DMS153 (cell line): Measurements from ENCODE around the gene GPC6.

Experiments
- DNase-seq: peaks from one replicate; lab custom pipeline; 2025; lab: John Stamatoyannopoulos, UW

Gene GPC6

GRCh38 chr13:93926425-93926824 is 699.8 kb downstream of the GPC6 start:
- no peak for DNase-seq

- DNase-seq: no peak
Observed at GRCh38 chr13:93927431-93927830, 700.8 kb downstream of the GPC6 start.

- DNase-seq: no peak
Observed at GRCh38 chr13:93932901-93933300, 706.3 kb downstream of the GPC6 start.

GRCh38 chr13:93936901-93937300 is 710.3 kb downstream of the GPC6 start:
- no peak for DNase-seq

- DNase-seq: no peak
Observed at GRCh38 chr13:93941444-93941843, 714.8 kb downstream of the GPC6 start.

- no peak for DNase-seq
Observed at GRCh38 chr13:93942016-93942415, 715.4 kb downstream of the GPC6 start.

GRCh38 chr13:93945621-93946020 is 719.0 kb downstream of the GPC6 start:
- no peak for DNase-seq

- DNase-seq: no peak
Observed at GRCh38 chr13:93946994-93947393, 720.4 kb downstream of the GPC6 start.

GRCh38 chr13:93947651-93948050 is 721.0 kb downstream of the GPC6 start:
- no peak for DNase-seq

- DNase-seq: peak; percentile 56
Observed at GRCh38 chr13:93948162-93948922, 721.7 kb downstream of the GPC6 start.

GRCh38 chr13:93951108-93951507 is 724.5 kb downstream of the GPC6 start:
- DNase-seq: peak; percentile 56

GRCh38 chr13:93951951-93952350 is 725.3 kb downstream of the GPC6 start:
- no peak for DNase-seq

GRCh38 chr13:93953841-93954240 is 727.2 kb downstream of the GPC6 start:
- no peak for DNase-seq

GRCh38 chr13:93955904-93956303 is 729.3 kb downstream of the GPC6 start:
- peak; percentile 27 for DNase-seq

GRCh38 chr13:93956426-93956825 is 729.8 kb downstream of the GPC6 start:
- no peak for DNase-seq

GRCh38 chr13:93957371-93957770 is 730.8 kb downstream of the GPC6 start:
- no peak for DNase-seq

- no peak for DNase-seq
Observed at GRCh38 chr13:93959796-93960533, 733.4 kb downstream of the GPC6 start.

GRCh38 chr13:93963266-93964145 is 736.9 kb downstream of the GPC6 start:
- peak; percentile 79 for DNase-seq

GRCh38 chr13:93964146-93964512 is 737.5 kb downstream of the GPC6 start:
- DNase-seq: no peak

- no peak for DNase-seq
Observed at GRCh38 chr13:93965587-93965986, 739.0 kb downstream of the GPC6 start.

GRCh38 chr13:93966267-93966936 is 739.8 kb downstream of the GPC6 start:
- DNase-seq: no peak

- DNase-seq: no peak
Observed at GRCh38 chr13:93967286-93967685, 740.7 kb downstream of the GPC6 start.
